Measurements from ENCODE around the gene FMN2. TPM values are rescaled to one million over a fixed set of nuclear protein-coding genes. Genes with fewer than 3 reads are reported as not detected.
"Not testable (repeated sequence)": the region's sequence is repeated elsewhere in the genome, so short reads cannot be mapped to it uniquely, and the experiment has no call there.

Gene FMN2
- polyA plus RNA-seq, 5 donors, result 1.2 to 3.0 (median 1.7) TPM

GRCh38 chr1:240362826-240363225 is 271.1 kb downstream of the FMN2 start:
- no peak for DNase-seq

GRCh38 chr1:240363315-240363714 is 271.6 kb downstream of the FMN2 start:
- DNase-seq, result no peak

- no peak for DNase-seq
These were observed 272.2 kb downstream of the FMN2 start for GRCh38 chr1:240363914-240364313.

- no peak for DNase-seq
These were observed 275.0 kb downstream of the FMN2 start for GRCh38 chr1:240366636-240367035.

GRCh38 chr1:240385551-240385950 is 293.9 kb downstream of the FMN2 start:
- no peak for DNase-seq

GRCh38 chr1:240385985-240386978 is 294.6 kb downstream of the FMN2 start:
- DNase-seq, result no peak

GRCh38 chr1:240387051-240387450 is 295.4 kb downstream of the FMN2 start:
- no peak for DNase-seq

- no peak for DNase-seq
These were observed 300.1 kb downstream of the FMN2 start for GRCh38 chr1:240391660-240392260.

GRCh38 chr1:240394353-240394752 is 302.7 kb downstream of the FMN2 start:
- DNase-seq, result no peak

GRCh38 chr1:240395336-240395735 is 303.7 kb downstream of the FMN2 start:
- no peak for DNase-seq

GRCh38 chr1:240399381-240399780 is 307.7 kb downstream of the FMN2 start:
- no peak for DNase-seq

GRCh38 chr1:240401731-240402130 is 310.0 kb downstream of the FMN2 start:
- DNase-seq, result no peak

GRCh38 chr1:240402326-240402725 is 310.6 kb downstream of the FMN2 start:
- no peak for DNase-seq

GRCh38 chr1:240404286-240404685 is 312.6 kb downstream of the FMN2 start:
- no peak for DNase-seq

- DNase-seq, result no peak
These were observed 314.1 kb downstream of the FMN2 start for GRCh38 chr1:240405751-240406150.

GRCh38 chr1:240407407-240407806 is 315.7 kb downstream of the FMN2 start:
- DNase-seq, result no peak

GRCh38 chr1:240409615-240410014 is 317.9 kb downstream of the FMN2 start:
- DNase-seq, result no peak

- no peak for DNase-seq
These were observed 322.0 kb downstream of the FMN2 start for GRCh38 chr1:240413732-240414131.

GRCh38 chr1:240414237-240414636 is 322.6 kb downstream of the FMN2 start:
- DNase-seq, result no peak

GRCh38 chr1:240415011-240415410 is 323.3 kb downstream of the FMN2 start:
- DNase-seq, result not testable (repeated sequence)

- DNase-seq, result no peak
These were observed 323.8 kb downstream of the FMN2 start for GRCh38 chr1:240415532-240415931.

- DNase-seq, result no peak
These were observed 325.6 kb downstream of the FMN2 start for GRCh38 chr1:240417317-240417716.

- DNase-seq, result no peak
These were observed 329.1 kb downstream of the FMN2 start for GRCh38 chr1:240420766-240421165.

Measured in right lung (tissue), 5 donors.